Measurements from ENCODE around the gene EMC9. TPM values are rescaled to one million over a fixed set of nuclear protein-coding genes. Genes with fewer than 3 reads are reported as not detected.
A peak's percentile ranks its signal among the peaks of the same experiment; 100 is the strongest.

The EMC9 gene
- polyA plus RNA-seq, 1 of the 3 experiments (the other 2 are of a cell fraction): 19.3 TPM

DNA sequence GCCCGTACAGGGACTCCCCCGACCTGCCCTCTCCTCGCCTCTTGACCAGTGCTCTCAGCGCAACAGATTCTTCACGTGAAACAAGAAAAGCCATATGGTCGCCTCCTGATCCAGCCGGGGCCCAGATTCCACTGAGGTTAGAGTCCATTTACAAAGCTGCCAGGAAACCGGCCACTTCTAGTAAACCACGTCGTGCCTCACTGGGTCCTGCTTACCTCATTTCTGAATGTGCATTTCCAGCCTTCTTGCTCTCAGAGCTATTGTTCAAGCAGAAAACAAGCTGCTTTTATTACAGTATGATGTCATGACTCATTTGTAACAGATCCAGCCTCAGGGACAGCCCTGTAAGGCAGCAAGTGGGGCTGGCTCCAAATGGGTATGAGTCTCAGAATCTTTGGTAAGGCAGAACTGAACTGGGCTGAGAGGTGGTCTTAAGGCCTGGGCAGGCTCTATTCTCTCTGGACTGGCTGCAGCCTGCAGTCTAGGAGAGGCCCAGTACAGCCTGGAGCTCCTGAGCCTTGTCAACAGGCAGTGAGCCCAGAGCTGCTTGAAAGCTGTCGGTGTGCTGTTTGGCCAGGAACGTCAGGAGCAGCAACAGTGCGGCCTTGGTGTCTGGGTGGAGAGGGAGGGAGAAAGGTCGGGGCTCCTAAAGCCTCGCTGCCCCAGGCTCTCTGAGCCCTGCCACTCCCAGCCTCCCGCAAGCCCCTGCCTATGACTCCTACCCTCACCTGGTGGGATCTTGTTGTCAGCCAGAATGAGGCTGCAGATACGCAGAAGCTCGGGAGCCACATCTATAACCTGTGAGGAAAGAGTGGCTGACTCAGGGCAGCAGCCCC is 38.8 kb upstream of the EMC9 start:
- DNase-seq: no peak
- ChIA-PET POLR2A (interaction anchor here (0.6 to 3.3 kb wide), 5 partner anchors 8 to 20 kb away, joined by 4 to 21 read pairs (median 10); partner anchors contain the start of genes IPO4, IRF9, REC8 and TM9SF1), CTCF (interaction anchor here (0.9 to 2.4 kb wide), 3 partner anchors 19 to 72 kb away, joined by 3 to 11 read pairs (median 5); partner anchors contain the start of gene IRF9)
- no peak overlapping the region for H2AFZ ChIP-seq (ENCODE audit: low read depth)
- no peaks in the 10 kb centered on the region for H3K9me2 ChIP-seq
- WGBS (ENCODE audit: low lambda C conversion rate): 79% methylated on average over 8 of the region's 18 CpGs
- peaks cover 11% of the 10 kb centered on the region for H3F3A ChIP-seq (replicated peaks; ENCODE audit: insufficient read depth)
- no peak overlapping the region for H3K4me2 ChIP-seq
- H3K9ac ChIP-seq: no peak overlapping the region
- H3K36me3 ChIP-seq (replicated peaks in 1 of 2; ENCODE audit: control insufficient read depth in 1 of 2, insufficient read depth in 2 of 2, low read length in 1 of 2): peaks cover 8 to 82% of the 10 kb centered on the region in 2 experiments
- H3K79me2 ChIP-seq (ENCODE audit: insufficient read depth): no peaks in the 10 kb centered on the region
- H3K9me3 ChIP-seq: no peaks in the 10 kb centered on the region
- H3K4me1 ChIP-seq (ENCODE audit: control insufficient read depth in 1 of 2, insufficient read depth in 2 of 2, low read depth in 1 of 2, low read length in 1 of 2): peaks cover 0 to 12% of the 10 kb centered on the region in 2 experiments; a peak in 2 of 4 replicates
- no peaks in the 10 kb centered on the region for H4K20me1 ChIP-seq (ENCODE audit: insufficient read depth)
- TF ChIP-seq TCF12 (IDR thresholded peaks at IDR 0.05) (peak; percentile 9; the same call in 1 of the 2 replicates), POLR2AphosphoS5 (IDR thresholded peaks at IDR 0.05; ENCODE audit: low read depth, low read length) (no peak)
- no peak overlapping the region for H3K4me3 ChIP-seq (ENCODE audit: low read depth in 2 of 2, low read length in 1 of 2)
- H3K27ac ChIP-seq (ENCODE audit: low read depth in 2 of 2, low read length in 1 of 2): peak overlapping the region; percentile 8 to 16; a peak in 2 of 4 replicates
- no peaks in the 10 kb centered on the region for H3K27me3 ChIP-seq (ENCODE audit: insufficient read depth)

DNA sequence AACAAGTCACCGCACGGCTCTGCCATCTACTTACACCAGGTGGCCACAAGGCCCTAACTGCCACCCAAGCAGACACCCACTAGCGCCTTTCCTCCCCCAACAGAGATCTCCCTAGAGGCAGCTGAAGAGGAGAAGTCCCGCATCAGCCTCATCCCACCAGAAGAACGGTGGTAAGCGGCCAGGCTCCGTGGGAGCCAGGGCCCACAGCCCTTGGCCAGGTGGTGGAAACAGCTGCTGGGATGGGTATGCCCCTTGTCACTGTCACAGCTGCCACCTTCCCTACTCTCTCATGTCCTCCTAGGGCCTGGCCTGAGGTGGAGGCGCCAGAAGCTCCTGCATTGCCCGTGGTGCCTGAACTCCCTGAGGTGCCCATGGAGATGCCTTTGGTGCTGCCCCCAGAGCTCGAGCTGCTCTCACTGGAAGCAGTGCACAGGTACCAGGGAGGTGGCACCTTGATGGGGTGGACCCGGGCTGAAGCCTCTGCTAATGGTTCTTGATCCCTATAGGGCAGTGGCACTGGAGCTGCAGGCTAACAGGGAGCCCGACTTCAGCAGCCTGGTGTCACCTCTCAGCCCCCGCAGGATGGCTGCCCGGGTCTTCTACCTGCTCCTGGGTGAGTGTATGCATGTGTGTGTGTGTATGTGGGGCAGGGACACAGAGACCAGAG is 38.0 kb upstream of the EMC9 start:
- Histone ChIP-seq H3K27ac (ENCODE audit: low read depth in 2 of 2, low read length in 1 of 2) (peak overlapping the region in 1 of 2 experiments; percentile 8; a peak in 1 of 4 replicates), H3K36me3 (replicated peaks in 1 of 2; ENCODE audit: control insufficient read depth in 1 of 2, insufficient read depth in 2 of 2, low read length in 1 of 2) (peaks cover 8 to 75% of the 10 kb centered on the region in 2 experiments), H3K9me3 (no peaks in the 10 kb centered on the region), H4K20me1 (ENCODE audit: insufficient read depth) (no peaks in the 10 kb centered on the region), H3K9ac (no peak overlapping the region), H3K79me2 (ENCODE audit: insufficient read depth) (no peaks in the 10 kb centered on the region), H3K4me2 (no peak overlapping the region), H3K4me1 (ENCODE audit: control insufficient read depth in 1 of 2, insufficient read depth in 2 of 2, low read depth in 1 of 2, low read length in 1 of 2) (peaks cover 0 to 12% of the 10 kb centered on the region in 2 experiments; a peak in 2 of 4 replicates), H3K9me2 (no peaks in the 10 kb centered on the region), H3K27me3 (ENCODE audit: insufficient read depth) (no peaks in the 10 kb centered on the region), H2AFZ (ENCODE audit: low read depth) (no peak overlapping the region), H3F3A (replicated peaks; ENCODE audit: insufficient read depth) (peaks cover 11% of the 10 kb centered on the region), H3K4me3 (ENCODE audit: low read depth in 2 of 2, low read length in 1 of 2) (no peak overlapping the region)
- DNase-seq: no peak
- TF ChIP-seq NFIC (IDR thresholded peaks at IDR 0.05; ENCODE audit: borderline replicate concordance): no peak
- TF ChIP-seq, protein P1, sequence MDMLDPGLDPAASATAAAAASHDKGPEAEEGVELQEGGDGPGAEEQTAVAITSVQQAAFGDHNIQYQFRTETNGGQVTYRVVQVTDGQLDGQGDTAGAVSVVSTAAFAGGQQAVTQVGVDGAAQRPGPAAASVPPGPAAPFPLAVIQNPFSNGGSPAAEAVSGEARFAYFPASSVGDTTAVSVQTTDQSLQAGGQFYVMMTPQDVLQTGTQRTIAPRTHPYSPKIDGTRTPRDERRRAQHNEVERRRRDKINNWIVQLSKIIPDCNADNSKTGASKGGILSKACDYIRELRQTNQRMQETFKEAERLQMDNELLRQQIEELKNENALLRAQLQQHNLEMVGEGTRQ (IDR thresholded peaks at IDR 0.05; ENCODE audit: borderline replicate concordance, low read depth, low read length): no peak
- no peak for TF ChIP-seq NRF1 (IDR thresholded peaks at IDR 0.05; ENCODE audit: low read depth, low read length)
- no peak for TF ChIP-seq SIN3A (IDR thresholded peaks at IDR 0.05; ENCODE audit: borderline replicate concordance, low read depth, low read length)
- TF ChIP-seq EZH2phosphoT487 (IDR thresholded peaks at IDR 0.05; ENCODE audit: borderline replicate concordance, low read depth): no peak
- TF ChIP-seq RFX5 (IDR thresholded peaks at IDR 0.05; ENCODE audit: low read length): no peak
- ChIA-PET CTCF (interaction anchor here (1.7 to 2.4 kb wide), 3 partner anchors 18 to 71 kb away, joined by 5 to 11 read pairs (median 11); partner anchors contain the start of gene IRF9), POLR2A (interaction anchor here (1.1 to 3.3 kb wide), 4 partner anchors 9 to 19 kb away, joined by 5 to 14 read pairs (median 8); partner anchors contain the start of genes IPO4, IRF9 and TM9SF1)
- WGBS (ENCODE audit: low lambda C conversion rate): 94% methylated on average over 6 of the region's 14 CpGs
